BLaER1 treated with 17β-estradiol and CSF1 and Interleukin-3, amounts not matched to agents 10 nM and 100 nM (cell line): ENCODE results near the gene SH3BP4.
A peak's percentile ranks its signal among the peaks of the same experiment; 100 is the strongest.

ENCODE experiments used
- H3K27ac ChIP-seq, 11 experiments: shearing (Covaris generic); formaldehyde crosslinking; 2 replicates each; pipeline ENCODE4 v1.8.1; 2022
- H3K27me3 ChIP-seq, 11 experiments: shearing (Covaris generic); formaldehyde crosslinking; 2 replicates each; pipeline ENCODE4 v1.8.1; 2022
- H3K36me3 ChIP-seq, 11 experiments: shearing (Covaris generic); formaldehyde crosslinking; 2 replicates each; pipeline ENCODE4 v1.8.1; 2022
- H3K4me1 ChIP-seq, 10 experiments: shearing (Covaris generic); formaldehyde crosslinking; 2 replicates each; pipeline ENCODE4 v1.8.1; 2022
- H3K4me2 ChIP-seq, 11 experiments: shearing (Covaris generic); formaldehyde crosslinking; 2 replicates each; pipeline ENCODE4 v1.8.1; 2022
- H3K4me3 ChIP-seq, 10 experiments: shearing (Covaris generic); formaldehyde crosslinking; 2 replicates each; pipeline ENCODE4 v1.8.1; 2022
- H3K9ac ChIP-seq, 11 experiments: shearing (Covaris generic); formaldehyde crosslinking; 2 replicates each; pipeline ENCODE4 v1.8.1; 2022
- H3K9me3 ChIP-seq, 11 experiments: shearing (Covaris generic); formaldehyde crosslinking; replicated peaks in 1 of 11; 2 replicates each; pipeline ENCODE4 v1.8.1; 2022
- H4K20me1 ChIP-seq, 11 experiments: shearing (Covaris generic); formaldehyde crosslinking; 2 replicates each; pipeline ENCODE4 v1.8.1; 2022
- Cebpa-rat ChIP-seq, 11 experiments: shearing (Covaris generic); IDR thresholded peaks; 2 replicates each; pipeline ENCODE4 v1.8.1; 2022

SH3BP4 gene

DNA sequence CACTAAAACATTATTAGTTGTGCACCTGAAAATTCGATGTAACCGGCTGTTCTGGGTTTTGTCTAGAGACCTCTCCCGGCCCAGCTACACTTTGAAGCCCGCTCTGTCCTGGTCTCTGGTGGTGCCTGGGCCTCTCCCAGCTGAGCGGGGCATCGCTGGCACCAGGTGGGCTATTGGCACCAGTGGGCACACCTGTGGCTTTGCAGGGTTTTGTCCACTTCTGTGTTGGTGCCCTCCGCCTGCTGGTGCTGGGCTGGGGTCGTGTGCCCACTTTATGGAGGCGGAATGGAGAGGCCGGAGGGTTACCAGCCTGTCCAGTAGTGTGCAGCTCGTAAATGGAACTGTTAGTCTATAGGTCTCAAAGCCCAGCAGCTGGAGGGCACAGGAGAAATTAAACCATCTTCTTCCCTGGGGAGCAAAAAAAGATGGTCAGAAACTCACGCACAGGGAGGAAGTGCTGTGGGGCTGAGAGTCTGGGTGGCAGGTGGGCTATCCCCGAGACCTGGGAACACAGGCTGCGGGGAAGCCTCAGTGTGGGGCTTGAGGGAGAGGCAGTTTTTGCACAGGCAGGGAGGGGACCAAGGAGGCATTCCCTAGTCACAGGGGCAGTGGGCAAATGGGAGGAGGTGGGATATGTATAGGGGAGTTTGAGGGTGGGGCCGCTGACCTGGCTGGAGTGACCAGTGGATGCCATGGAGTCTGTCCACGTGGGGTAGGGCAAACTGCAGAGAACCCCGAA lies 30.4 kb downstream of the SH3BP4 start:
- peaks cover 25 to 48% (median 40%) of the 10 kb centered on the region in 10 experiments for H3K4me1 ChIP-seq
- H3K27ac ChIP-seq, result no peak overlapping the region
- H3K9me3 ChIP-seq, result peaks cover 6 to 9% (median 7%) of the 10 kb centered on the region in 11 experiments; a peak in 18 of 22 replicates
- no peak for TF ChIP-seq Cebpa-rat (IDR thresholded peaks at IDR 0.05)
- peak overlapping the region in 9 of 11 experiments; percentile 69 to 92 (median 82); a peak in 18 of 22 replicates for H3K4me2 ChIP-seq
- no peaks in the 10 kb centered on the region for H3K36me3 ChIP-seq
- no peak overlapping the region for H3K4me3 ChIP-seq
- peaks cover 0 to 2% (median 0%) of the 10 kb centered on the region in 11 experiments; a peak in 1 of 22 replicates for H4K20me1 ChIP-seq
- no peaks in the 10 kb centered on the region for H3K27me3 ChIP-seq
- H3K9ac ChIP-seq, result no peak overlapping the region

DNA sequence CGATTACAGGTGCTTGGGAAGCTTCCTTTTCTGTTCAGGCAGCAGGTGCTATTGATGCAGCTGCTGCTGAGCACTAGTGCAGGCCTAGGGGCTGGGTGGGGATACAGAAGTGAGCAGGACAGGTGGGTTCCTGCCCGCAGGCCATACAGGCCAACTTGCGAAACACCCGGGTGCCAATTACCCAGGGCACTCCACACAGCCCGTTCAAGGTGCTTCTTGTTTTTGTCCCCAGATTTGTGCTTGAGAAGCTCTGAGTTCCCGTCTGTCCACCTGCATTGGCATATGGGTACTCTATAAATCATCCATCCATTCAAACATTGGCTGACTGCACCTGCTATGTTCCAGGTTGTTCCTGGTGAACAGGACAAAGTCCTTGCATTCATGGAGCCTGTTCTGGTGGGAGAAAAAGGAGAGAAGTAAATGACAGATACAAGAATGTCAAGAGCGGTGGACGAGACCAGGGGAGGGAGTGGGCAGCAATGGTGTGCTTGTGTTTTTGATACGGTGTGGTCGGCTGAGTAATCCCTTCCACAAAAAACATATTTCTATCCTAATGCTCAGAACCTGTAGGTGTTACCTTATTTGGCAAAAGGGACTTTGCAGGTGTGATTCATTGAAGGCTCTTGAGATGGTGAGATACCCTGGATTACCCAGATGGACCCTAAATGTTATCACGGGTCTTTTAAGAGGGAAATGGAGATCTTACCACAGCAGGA lies 31.4 kb downstream of the SH3BP4 start:
- Histone ChIP-seq H3K27ac (no peak overlapping the region), H4K20me1 (peaks cover 0 to 2% (median 0%) of the 10 kb centered on the region in 11 experiments; a peak in 1 of 22 replicates), H3K36me3 (no peaks in the 10 kb centered on the region), H3K9me3 (peaks cover 6 to 9% (median 7%) of the 10 kb centered on the region in 11 experiments; a peak in 18 of 22 replicates), H3K9ac (no peak overlapping the region), H3K4me1 (peaks cover 23 to 43% (median 37%) of the 10 kb centered on the region in 10 experiments), H3K4me3 (no peak overlapping the region), H3K4me2 (peak overlapping the region in 4 of 11 experiments; percentile 80 to 92 (median 84); a peak in 4 of 22 replicates), H3K27me3 (no peaks in the 10 kb centered on the region)
- TF ChIP-seq Cebpa-rat (IDR thresholded peaks at IDR 0.05), result no peak

- no peak overlapping the region for H3K9ac ChIP-seq
- H4K20me1 ChIP-seq, result peaks cover 0 to 2% (median 0%) of the 10 kb centered on the region in 11 experiments; a peak in 1 of 22 replicates
- H3K4me3 ChIP-seq, result no peak overlapping the region
- no peak overlapping the region for H3K27ac ChIP-seq
- peaks cover 0 to 7% (median 0%) of the 10 kb centered on the region in 11 experiments; a peak in 3 of 22 replicates for H3K9me3 ChIP-seq
- no peaks in the 10 kb centered on the region for H3K27me3 ChIP-seq
- peaks cover 14 to 29% (median 22%) of the 10 kb centered on the region in 10 experiments for H3K4me1 ChIP-seq
- no peak overlapping the region for H3K4me2 ChIP-seq
- H3K36me3 ChIP-seq, result no peaks in the 10 kb centered on the region
- TF ChIP-seq Cebpa-rat (IDR thresholded peaks at IDR 0.05), result no peak
These were observed 33.9 kb downstream of the SH3BP4 start for GRCh38 chr2:234985608-234986245.

DNA sequence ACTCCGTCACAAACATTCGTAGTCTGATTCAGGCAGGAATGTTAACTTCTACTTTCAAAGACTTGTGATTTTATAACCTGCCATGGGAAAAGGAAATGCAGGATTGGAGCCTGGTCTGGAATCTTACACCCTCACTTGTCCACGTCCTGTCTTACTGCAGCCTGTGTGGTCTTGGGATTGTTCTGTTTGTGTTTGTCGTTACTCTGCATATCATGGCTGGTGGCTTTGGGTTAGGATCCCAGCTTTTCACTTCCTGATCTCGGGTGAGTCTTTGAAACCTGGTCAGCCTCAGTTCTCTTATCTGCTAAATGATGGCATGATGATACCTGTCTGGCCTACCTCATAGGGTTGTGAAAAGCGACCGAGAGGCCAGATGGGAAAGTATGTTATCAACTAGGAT lies 34.6 kb downstream of the SH3BP4 start:
- Histone ChIP-seq H3K36me3 (no peaks in the 10 kb centered on the region), H3K4me2 (no peak overlapping the region), H3K4me3 (no peak overlapping the region), H3K27me3 (no peaks in the 10 kb centered on the region), H4K20me1 (peaks cover 0 to 2% (median 0%) of the 10 kb centered on the region in 11 experiments; a peak in 1 of 22 replicates), H3K9me3 (peaks cover 0 to 7% (median 0%) of the 10 kb centered on the region in 11 experiments; a peak in 3 of 22 replicates), H3K27ac (no peak overlapping the region), H3K9ac (no peak overlapping the region), H3K4me1 (peaks cover 7 to 23% (median 16%) of the 10 kb centered on the region in 10 experiments)
- no peak for TF ChIP-seq Cebpa-rat (IDR thresholded peaks at IDR 0.05)

DNA sequence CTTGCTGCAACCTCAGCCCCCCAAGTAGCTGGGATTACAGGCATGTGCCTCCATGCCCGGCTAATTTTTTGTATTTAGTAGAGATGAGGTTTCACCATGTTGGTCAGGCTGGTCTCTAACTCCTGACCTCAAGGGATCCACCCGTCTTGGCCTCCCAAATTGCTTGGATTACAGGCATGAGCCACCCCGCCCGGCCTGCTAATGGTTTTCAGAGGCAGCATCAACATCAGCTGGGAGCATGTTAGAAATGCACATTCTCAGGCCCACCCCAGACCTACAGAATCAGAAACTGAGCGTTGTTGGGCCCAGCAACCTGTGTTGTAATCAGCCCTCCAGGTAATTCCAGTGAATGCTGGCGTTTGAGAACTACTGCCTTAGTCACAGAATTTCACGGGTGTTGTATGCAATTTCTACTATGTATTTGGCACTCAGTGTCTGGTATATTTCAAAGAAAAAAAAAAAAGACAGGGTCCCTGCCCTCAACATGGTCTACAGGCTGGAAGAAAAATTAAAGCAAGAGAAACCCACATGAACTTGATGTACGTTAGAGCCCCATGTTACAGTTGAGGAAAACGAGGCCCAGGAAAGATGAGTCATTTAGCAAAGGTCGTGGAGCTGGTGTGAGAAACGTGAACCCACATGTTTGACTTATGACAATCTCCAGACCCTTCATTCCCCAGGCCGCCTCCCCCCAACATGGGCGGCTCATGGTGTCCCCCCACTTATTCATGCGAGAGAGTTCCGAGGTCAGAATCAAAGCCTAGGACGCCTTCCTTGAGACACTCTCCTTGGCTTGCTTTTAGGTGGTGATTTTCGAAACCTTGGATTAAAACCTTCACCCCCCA lies 35.3 kb downstream of the SH3BP4 start:
- H3K4me2 ChIP-seq, result no peak overlapping the region
- H3K4me1 ChIP-seq, result peaks cover 6 to 16% (median 9%) of the 10 kb centered on the region in 10 experiments
- H3K27ac ChIP-seq, result no peak overlapping the region
- no peaks in the 10 kb centered on the region for H3K36me3 ChIP-seq
- no peak overlapping the region for H3K4me3 ChIP-seq
- peaks cover 0 to 2% (median 0%) of the 10 kb centered on the region in 11 experiments; a peak in 1 of 22 replicates for H4K20me1 ChIP-seq
- H3K9me3 ChIP-seq, result peaks cover 0 to 7% (median 0%) of the 10 kb centered on the region in 11 experiments; a peak in 3 of 22 replicates
- no peak overlapping the region for H3K9ac ChIP-seq
- TF ChIP-seq Cebpa-rat (IDR thresholded peaks at IDR 0.05), result no peak
- no peaks in the 10 kb centered on the region for H3K27me3 ChIP-seq

DNA sequence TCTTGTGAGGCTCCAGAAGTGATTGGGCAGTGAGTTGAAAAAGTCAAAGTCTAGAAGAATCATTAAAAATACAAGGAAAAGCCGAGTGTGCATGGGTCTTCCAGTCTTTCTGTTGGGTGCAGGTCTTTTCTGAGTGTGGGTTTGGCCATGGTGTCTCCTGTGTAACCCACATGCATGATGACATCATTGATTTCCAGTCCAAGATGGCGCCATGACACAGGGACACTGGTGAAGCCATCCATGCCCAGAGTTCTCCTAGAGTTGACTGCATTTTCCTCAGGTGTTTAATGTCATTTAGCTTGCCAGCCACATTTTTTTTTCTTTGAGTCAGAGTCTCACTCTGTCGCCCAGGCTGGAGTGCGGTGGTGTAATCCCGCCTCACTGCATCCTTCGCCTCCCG lies 35.9 kb downstream of the SH3BP4 start:
- Histone ChIP-seq H3K36me3 (no peaks in the 10 kb centered on the region), H3K27ac (no peak overlapping the region)

DNA sequence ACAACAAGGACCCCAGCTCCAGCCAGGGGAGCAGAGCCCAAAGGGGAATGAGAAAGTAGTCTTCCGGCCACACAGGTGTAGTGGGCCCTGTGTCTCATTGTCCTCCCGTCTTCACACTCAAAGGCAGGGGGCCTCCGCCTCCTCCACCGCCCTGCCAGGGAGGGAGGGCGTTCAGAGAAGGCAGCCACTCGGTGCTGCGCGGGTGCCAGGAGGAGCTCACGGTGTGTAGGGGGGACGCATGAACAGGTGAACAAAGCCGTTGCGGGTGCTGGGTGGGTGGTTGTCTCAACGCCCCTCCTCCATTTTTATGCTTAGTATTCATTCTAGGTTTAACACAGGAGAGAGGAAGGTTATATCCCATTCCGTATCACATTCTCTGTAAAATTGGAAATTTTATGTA lies 36.7 kb downstream of the SH3BP4 start:
- Histone ChIP-seq H3K4me3 (no peak overlapping the region), H3K4me2 (peak overlapping the region in 1 of 11 experiments; percentile 66; a peak in 1 of 22 replicates), H3K27ac (no peak overlapping the region), H4K20me1 (0 out of 22 replicates have a peak, but pooled peaks cover 0 to 2% (median 0%) of the 10 kb centered on the region in 11 experiments), H3K4me1 (peaks cover 10 to 22% (median 14%) of the 10 kb centered on the region in 10 experiments), H3K27me3 (no peaks in the 10 kb centered on the region), H3K9me3 (peaks cover 0 to 7% (median 0%) of the 10 kb centered on the region in 11 experiments; a peak in 3 of 22 replicates), H3K9ac (no peak overlapping the region), H3K36me3 (no peaks in the 10 kb centered on the region)
- no peak for TF ChIP-seq Cebpa-rat (IDR thresholded peaks at IDR 0.05)

More for the DNA sequence above, 35.9 kb downstream of the SH3BP4 start:
- Histone ChIP-seq H3K4me2 (no peak overlapping the region), H3K4me3 (no peak overlapping the region), H3K9ac (no peak overlapping the region), H3K9me3 (peaks cover 0 to 7% (median 0%) of the 10 kb centered on the region in 11 experiments; a peak in 3 of 22 replicates), H4K20me1 (peaks cover 0 to 2% (median 0%) of the 10 kb centered on the region in 11 experiments; a peak in 1 of 22 replicates), H3K4me1 (peaks cover 3 to 15% (median 9%) of the 10 kb centered on the region in 10 experiments), H3K27me3 (no peaks in the 10 kb centered on the region)
- no peak for TF ChIP-seq Cebpa-rat (IDR thresholded peaks at IDR 0.05)

GRCh38 chr2:234989183-234989701 lies 37.4 kb downstream of the SH3BP4 start:
- peak overlapping the region in 5 of 11 experiments; percentile 40 to 66 (median 51); a peak in 9 of 22 replicates for H3K4me2 ChIP-seq
- H3K27me3 ChIP-seq, result no peaks in the 10 kb centered on the region

More at GRCh38 chr2:234989183-234989701, 37.4 kb downstream of the SH3BP4 start:
- Histone ChIP-seq H3K4me1 (peaks cover 18 to 29% (median 22%) of the 10 kb centered on the region in 10 experiments), H3K9me3 (peaks cover 0 to 7% (median 0%) of the 10 kb centered on the region in 11 experiments; a peak in 3 of 22 replicates), H3K36me3 (no peaks in the 10 kb centered on the region), H3K4me3 (no peak overlapping the region), H4K20me1 (peaks cover 0 to 6% (median 0%) of the 10 kb centered on the region in 11 experiments; a peak in 3 of 22 replicates), H3K27ac (no peak overlapping the region), H3K9ac (no peak overlapping the region)
- TF ChIP-seq Cebpa-rat (IDR thresholded peaks at IDR 0.05), result no peak
